Type B pancreatic cell (in vitro differentiated cells): ENCODE measurements around the gene PARP15. TPM values are rescaled to one million over a fixed set of nuclear protein-coding genes. Genes with fewer than 3 reads are reported as not detected.

Experiments used
- DNase-seq: peaks from one replicate; pipeline ENCODE4 v3.0.0; 2021; ENCODE audit warnings: mixed read lengths; ENCODE audit not compliant: unreplicated experiment; ENCODE audit errors: extremely low spot score
- H3K27ac Mint-ChIP-seq: 2 replicates; pipeline ENCODE4 v1.8.0; 2021; ENCODE audit warnings: mild to moderate bottlenecking, mixed read lengths
- H3K27me3 Mint-ChIP-seq: 2 replicates; pipeline ENCODE4 v1.8.0; 2021; ENCODE audit warnings: mixed read lengths
- H3K36me3 Mint-ChIP-seq: 2 replicates; pipeline ENCODE4 v1.8.0; 2021; ENCODE audit warnings: mixed read lengths
- H3K4me1 Mint-ChIP-seq: one replicate; pipeline ENCODE4 v1.8.0; 2021; ENCODE audit warnings: mixed read lengths; ENCODE audit not compliant: unreplicated experiment
- H3K4me3 Mint-ChIP-seq: 2 replicates; pipeline ENCODE4 v1.8.0; 2021; ENCODE audit warnings: mild to moderate bottlenecking, mixed read lengths
- H3K9me3 Mint-ChIP-seq: 2 replicates; pipeline ENCODE4 v1.8.0; 2021; ENCODE audit warnings: mixed read lengths
- CTCF ChIP-seq: fragments of 200-600 bp; sonication (generic); conservative IDR thresholded peaks from 2 replicates; pipeline ENCODE4 v1.5.0; 2021; ENCODE audit warnings: antibody characterized with exemption, mild to moderate bottlenecking
- total RNA-seq: library from RNA; stranded (reverse); gene quantifications from 2 replicates; pipeline ENCODE4 v1.2.1, GENCODE V29; 2021; ENCODE audit warnings: low replicate concordance

The PARP15 gene
- total RNA-seq, 1 donor from 2014 or later: 0.29 TPM

GRCh38 chr3:122687298-122687697 lies 109.8 kb downstream of the PARP15 start:
- H3K4me1 Mint-ChIP-seq: peaks cover 5% of the 10 kb centered on the region
- peaks cover 8% of the 10 kb centered on the region for H3K36me3 Mint-ChIP-seq
- H3K27me3 Mint-ChIP-seq: no peaks in the 10 kb centered on the region
- no peak for TF ChIP-seq CTCF
- H3K9me3 Mint-ChIP-seq: no peaks in the 10 kb centered on the region
- no peak for DNase-seq
- H3K4me3 Mint-ChIP-seq: no peak overlapping the region
- H3K27ac Mint-ChIP-seq: no peak overlapping the region

Other genes with a start within 250 kb of the PARP15 start
- gene MIX23, start 194.4 kb upstream of the PARP15 start, total RNA-seq: 39.8 and 44.9 TPM in 2 replicates
- gene FAM162A, start 193.5 kb upstream of the PARP15 start, total RNA-seq: 68.8 and 230 TPM in 2 replicates
- gene WDR5B, start 161.6 kb upstream of the PARP15 start, total RNA-seq: 6.2 and 8.2 TPM in 2 replicates
- gene KPNA1, start 62.7 kb upstream of the PARP15 start, total RNA-seq: 63.9 and 67.7 TPM in 2 replicates
- gene PARP9, start 13.3 kb upstream of the PARP15 start, total RNA-seq: 11.1 and 23.0 TPM in 2 replicates
- gene DTX3L, start 13.3 kb upstream of the PARP15 start, total RNA-seq: 17.3 and 34.9 TPM in 2 replicates
- gene PARP14, start 103.2 kb downstream of the PARP15 start, total RNA-seq: 20.7 and 27.1 TPM in 2 replicates
- 5.8 and 9.1 TPM in 2 replicates for gene HSPBAP1, start 216.2 kb downstream of the PARP15 start, total RNA-seq
- 19.4 and 24.7 TPM in 2 replicates for gene SLC49A4, start 217.4 kb downstream of the PARP15 start, total RNA-seq